ENCODE measurements around the gene CYTH2. TPM values are rescaled to one million over a fixed set of nuclear protein-coding genes. Genes with fewer than 3 reads are reported as not detected.

CYTH2 gene
- total and polyA plus RNA-seq, 9 of the 15 experiments (the other 6 are each of a cell fraction or from before 2014, with no cell fraction given), result 1.8 to 45.2 (median 23.8) TPM

- peak; percentile 26 for TF ChIP-seq POLR2B (IDR thresholded peaks at IDR 0.05; ENCODE audit: low read depth, partially characterized antibody)
- peak; percentile 31; the same call in 1 of the 2 replicates for TF ChIP-seq SUPT5H (IDR thresholded peaks at IDR 0.05)
- TF ChIP-seq DIDO1 (tag; IDR thresholded peaks at IDR 0.05; ENCODE audit: low read depth), result no peak
These were observed 10.5 kb downstream of the CYTH2 start (continued) for GRCh38 chr19:48479686-48480085.

GRCh38 chr19:48480183-48480557, 11.0 kb downstream of the CYTH2 start:
- no peak for FAIRE-seq
- no TSS peak for BruUV-seq (replicated peaks)
- no peak for TF ChIP-seq ZNF655 (CRISPR knock-in tag; IDR thresholded peaks at IDR 0.05)
- TF ChIP-seq ARID2 (IDR thresholded peaks at IDR 0.05), result no peak
- no peak for TF ChIP-seq MCM2 (IDR thresholded peaks at IDR 0.05; ENCODE audit: low read depth)
- no peak for TF ChIP-seq ZNF318 (IDR thresholded peaks at IDR 0.05; ENCODE audit: borderline replicate concordance in 1 of 2, low read depth in 1 of 2)
- no peak for TF ChIP-seq HDAC1 (IDR thresholded peaks at IDR 0.05)
- TF ChIP-seq NCOA4 (IDR thresholded peaks at IDR 0.05; ENCODE audit: partially characterized antibody), result no peak
- TF ChIP-seq CTCFL (IDR thresholded peaks at IDR 0.05; ENCODE audit: borderline replicate concordance, insufficient read depth, low read depth, low read length, poor library complexity, severe bottlenecking), result no peak

More at GRCh38 chr19:48480183-48480557, 11.0 kb downstream of the CYTH2 start:
- DNase-seq (ENCODE audit: extremely low read depth in 1 of 4, low spot score in 3 of 4) (no peak), ATAC-seq (no peak)
- peaks cover 0 to 19% of the 10 kb centered on the region in 2 experiments; a peak in 2 of 5 replicates for H3K4me1 ChIP-seq (replicated peaks in 1 of 2; ENCODE audit: control insufficient read depth in 2 of 2, insufficient read depth in 2 of 2, low read length in 2 of 2)
- no peak overlapping the region for H3K4me3 ChIP-seq
- WGBS (ENCODE audit: insufficient coverage, low coverage, missing lambda C conversion rate), result 94% methylated on average over 15 of the region's 32 CpGs
- ChIA-PET POLR2A (interaction anchor here (1.1 to 1.4 kb wide), 2 partner anchors 9 to 12 kb away, joined by 3 to 4 read pairs; no protein-coding TSS in a partner anchor), CTCF (ENCODE audit: low intra/inter-chr PET ratio) (no interaction called here)
- H3K27me3 ChIP-seq (ENCODE audit: control insufficient read depth in 2 of 2, insufficient read depth in 2 of 2, low read length in 2 of 2), result no peaks in the 10 kb centered on the region
- H4K20me1 ChIP-seq (replicated peaks; ENCODE audit: control insufficient read depth, insufficient read depth, low read length), result peaks cover 7% of the 10 kb centered on the region; the same call in 1 of the 2 replicates
- intact Hi-C loops (cut with micrococcal nuclease), result no loop called here
- H3K36me3 ChIP-seq (ENCODE audit: control insufficient read depth, insufficient read depth, low read length), result peaks cover 40% of the 10 kb centered on the region
- no peak overlapping the region for H2AFZ ChIP-seq (ENCODE audit: low read depth, low read length)
- no peak overlapping the region for H3K9ac ChIP-seq (ENCODE audit: insufficient read depth in 1 of 2, low read depth in 2 of 2, low read length in 2 of 2)
- no peak overlapping the region for H3K4me2 ChIP-seq (ENCODE audit: insufficient read depth, low read length)
- in situ Hi-C loops (cut with MboI), result no loop called here
- no peak overlapping the region for H3K27ac ChIP-seq (ENCODE audit: extremely low read depth, low read depth, low read length)
- H3K79me2 ChIP-seq (ENCODE audit: control insufficient read depth, insufficient read depth, low read length), result no peaks in the 10 kb centered on the region
- no peaks in the 10 kb centered on the region for H3K9me3 ChIP-seq (replicated peaks; ENCODE audit: control insufficient read depth, insufficient read depth, low read depth, low read length)
- no peaks in the 10 kb centered on the region for H3K9me1 ChIP-seq (ENCODE audit: control insufficient read depth, insufficient read depth, low read length)

Measured in K562 (cell line).